ENCODE results near the gene STK26. TPM values are rescaled to one million over a fixed set of nuclear protein-coding genes. Genes with fewer than 3 reads are reported as not detected.

The STK26 gene
- 12.2 TPM for total RNA-seq
- long read RNA-seq, transcript STK26-202 (12 exons, 3,288 nt) = major isoform, 13 of 16 reads
- long read RNA-seq, partial matches to known transcripts = 2 of 16 reads
- long read RNA-seq, other reads (novel, unspliced or antisense) = 0 of 16 reads

- Histone ChIP-seq H3K36me3 (no peaks in the 10 kb centered on the region), H3K27ac (peak within 1 kb of the TSS; percentile 65), H3K9me3 (no peaks in the 10 kb centered on the region), H3K27me3 (no peaks in the 10 kb centered on the region), H3K4me3 (peak within 1 kb of the TSS; percentile 57), H3K4me1 (no peaks in the 10 kb centered on the region)
- intact Hi-C loops (cut with DNase I) = no loop called here
- DNase-seq = peak; percentile 88
- no peak for TF ChIP-seq CTCF (IDR thresholded peaks at IDR 0.05)
- ATAC-seq = peak; percentile 97
Observed at GRCh38 chrX:132022967-132023895, at the start of gene STK26. Gene STK26, plus strand, starts transcription at chrX:132023302. Its CDS starts 316 bp downstream, at chrX:132023618.

- no peaks in the 10 kb centered on the region for H3K36me3 ChIP-seq
- no peaks in the 10 kb centered on the region for H3K4me1 ChIP-seq
- H3K27ac ChIP-seq = no peak overlapping the region
- intact Hi-C loops (cut with DNase I) = no loop called here
- no peak for TF ChIP-seq CTCF (IDR thresholded peaks at IDR 0.05)
- no peaks in the 10 kb centered on the region for H3K9me3 ChIP-seq
- DNase-seq (no peak), ATAC-seq (no peak)
- no peaks in the 10 kb centered on the region for H3K27me3 ChIP-seq
- H3K4me3 ChIP-seq = no peak overlapping the region
Observed at GRCh38 chrX:131975851-131976250, 47.3 kb upstream of the STK26 start.

- H3K27ac ChIP-seq = no peak overlapping the region
- no peaks in the 10 kb centered on the region for H3K9me3 ChIP-seq
- ATAC-seq (no peak), DNase-seq (no peak)
- H3K4me3 ChIP-seq = no peak overlapping the region
- no peaks in the 10 kb centered on the region for H3K27me3 ChIP-seq
- H3K36me3 ChIP-seq = no peaks in the 10 kb centered on the region
- no peaks in the 10 kb centered on the region for H3K4me1 ChIP-seq
- no peak for TF ChIP-seq CTCF (IDR thresholded peaks at IDR 0.05)
- intact Hi-C loops (cut with DNase I) = no loop called here
Observed at GRCh38 chrX:131977619-131978018, 45.5 kb upstream of the STK26 start.

- no peaks in the 10 kb centered on the region for H3K9me3 ChIP-seq
- DNase-seq (no peak), ATAC-seq (no peak)
- H3K36me3 ChIP-seq = no peaks in the 10 kb centered on the region
- no peaks in the 10 kb centered on the region for H3K27me3 ChIP-seq
- H3K4me3 ChIP-seq = no peak overlapping the region
- no peak overlapping the region for H3K27ac ChIP-seq
- H3K4me1 ChIP-seq = no peaks in the 10 kb centered on the region
- intact Hi-C loops (cut with DNase I) = no loop called here
- TF ChIP-seq CTCF (IDR thresholded peaks at IDR 0.05) = no peak
Observed at GRCh38 chrX:131979116-131979515, 44.0 kb upstream of the STK26 start.

GRCh38 chrX:131985526-131986049, 37.5 kb upstream of the STK26 start:
- ATAC-seq = no peak
- TF ChIP-seq CTCF (IDR thresholded peaks at IDR 0.05) = no peak
- Histone ChIP-seq H3K27me3 (no peaks in the 10 kb centered on the region), H3K36me3 (no peaks in the 10 kb centered on the region), H3K27ac (no peak overlapping the region), H3K9me3 (no peaks in the 10 kb centered on the region), H3K4me3 (no peak overlapping the region), H3K4me1 (no peaks in the 10 kb centered on the region)
- intact Hi-C loops (cut with DNase I) = no loop called here
- DNase-seq = no peak

All from upper lobe of right lung (tissue), 1 donor.